Inferior parietal cortex (tissue), 1 donor: Measurements from ENCODE around the gene HSPA12A.
A peak's percentile ranks its signal among the peaks of the same experiment; 100 is the strongest.

Experiments
- DNase-seq: peaks from one replicate; pipeline ENCODE4 v3.0.0-alpha.2; 2016; ENCODE audit errors: extremely low spot score

Gene HSPA12A

DNA sequence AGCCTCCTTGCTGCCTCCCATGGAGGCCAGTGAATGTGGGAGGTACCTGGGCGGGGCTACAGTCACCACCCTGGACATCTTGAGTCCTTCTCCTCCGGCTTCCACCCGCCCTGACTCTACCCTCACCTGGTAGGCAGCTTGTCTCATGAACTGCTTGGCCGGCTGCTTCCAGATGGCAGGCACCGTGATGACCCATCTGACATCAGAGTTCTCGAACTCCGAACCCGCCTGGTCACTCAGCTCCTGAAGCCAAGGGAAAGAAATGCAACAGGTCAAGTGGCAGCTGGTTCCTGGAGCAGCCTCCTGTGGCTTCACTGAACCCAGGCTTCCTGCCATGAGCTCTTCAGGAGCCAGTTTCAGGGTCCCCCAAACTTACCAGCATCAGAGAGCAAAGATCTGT, 50.1 kb downstream of the HSPA12A start:
- no peak for DNase-seq

DNA sequence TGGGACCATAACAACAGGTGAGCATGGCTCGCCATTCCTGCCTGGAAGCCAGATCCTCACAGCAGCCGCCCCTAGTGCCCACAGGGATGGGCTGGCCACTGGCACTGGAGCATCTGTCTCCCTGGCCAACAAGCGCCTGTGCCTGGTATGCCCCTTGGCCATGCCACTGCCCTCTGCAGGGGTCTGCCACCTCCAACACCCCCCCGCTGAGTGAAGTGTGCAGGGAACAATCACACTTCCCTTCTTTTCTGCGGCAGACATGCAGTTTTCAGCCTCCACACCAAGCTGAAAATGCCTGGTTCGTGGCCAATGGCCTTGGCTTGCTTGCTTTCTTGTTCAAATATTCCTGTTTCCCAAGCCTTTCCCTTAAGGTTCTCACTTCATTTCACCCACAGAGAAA, 50.7 kb downstream of the HSPA12A start:
- no peak for DNase-seq

DNA sequence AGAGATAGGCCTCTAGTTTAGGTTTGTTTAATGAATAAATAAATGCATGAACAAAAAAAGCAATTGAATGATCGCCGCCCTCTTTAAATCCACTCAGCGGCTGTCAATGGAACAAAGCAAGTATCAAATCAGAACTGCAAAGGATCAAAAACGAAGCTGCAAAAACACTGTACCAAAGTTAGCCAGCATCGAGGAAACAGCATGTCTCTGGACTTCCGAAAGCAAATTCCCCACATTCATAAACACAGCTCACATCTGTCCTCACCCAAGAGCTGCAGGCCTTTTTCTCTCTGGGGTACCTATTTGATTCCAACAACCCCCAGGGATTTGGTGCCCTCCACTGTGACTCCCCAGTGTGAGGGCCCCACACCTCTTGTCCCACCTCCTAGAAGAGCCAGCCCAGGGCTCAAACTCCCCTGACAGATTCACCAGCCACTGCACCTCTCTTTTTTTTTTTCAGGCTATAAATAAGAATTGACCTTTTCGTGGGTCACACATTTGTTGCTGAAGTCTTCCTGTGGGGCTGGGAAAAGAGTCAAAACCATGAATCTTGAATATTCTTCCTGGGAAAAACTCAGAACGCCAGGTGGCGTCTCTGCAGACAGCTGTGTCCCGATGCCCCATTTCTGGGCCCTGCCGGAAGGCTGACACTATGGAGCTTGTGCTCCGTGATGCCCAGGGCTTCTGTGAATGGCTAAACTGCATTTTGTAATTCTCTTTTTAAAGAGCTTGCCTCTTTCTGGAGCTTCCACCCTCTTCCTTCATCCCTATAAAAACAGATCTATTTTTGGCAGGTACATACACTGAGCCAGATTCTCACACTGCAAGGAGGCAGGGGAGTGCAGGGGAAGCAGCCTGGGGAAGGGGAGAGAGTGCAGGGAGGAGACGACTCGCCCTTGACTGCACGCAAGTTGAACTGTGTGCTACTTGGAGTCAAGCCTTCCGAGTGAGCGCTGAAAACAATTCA, 51.7 kb downstream of the HSPA12A start:
- DNase-seq: peak; percentile 74

DNA sequence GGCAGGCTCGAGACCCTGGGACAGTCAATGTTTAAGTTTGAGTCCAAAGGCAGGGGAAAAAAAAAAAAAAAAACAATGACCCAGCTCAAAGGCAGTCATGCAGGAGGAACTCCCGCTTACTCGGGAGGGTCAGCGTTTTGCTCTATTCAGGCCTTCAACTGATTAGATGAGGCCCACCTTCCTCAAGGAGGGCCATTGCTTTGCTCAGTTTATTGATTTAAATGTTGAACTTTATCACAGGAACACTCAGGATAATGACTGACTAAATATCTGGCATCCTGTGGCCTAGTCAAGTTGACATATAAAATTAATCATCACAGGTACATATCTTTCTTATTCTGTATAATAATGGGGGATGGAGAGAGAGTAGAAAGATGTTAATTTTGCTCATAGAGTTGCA, 52.6 kb downstream of the HSPA12A start:
- no peak for DNase-seq

DNA sequence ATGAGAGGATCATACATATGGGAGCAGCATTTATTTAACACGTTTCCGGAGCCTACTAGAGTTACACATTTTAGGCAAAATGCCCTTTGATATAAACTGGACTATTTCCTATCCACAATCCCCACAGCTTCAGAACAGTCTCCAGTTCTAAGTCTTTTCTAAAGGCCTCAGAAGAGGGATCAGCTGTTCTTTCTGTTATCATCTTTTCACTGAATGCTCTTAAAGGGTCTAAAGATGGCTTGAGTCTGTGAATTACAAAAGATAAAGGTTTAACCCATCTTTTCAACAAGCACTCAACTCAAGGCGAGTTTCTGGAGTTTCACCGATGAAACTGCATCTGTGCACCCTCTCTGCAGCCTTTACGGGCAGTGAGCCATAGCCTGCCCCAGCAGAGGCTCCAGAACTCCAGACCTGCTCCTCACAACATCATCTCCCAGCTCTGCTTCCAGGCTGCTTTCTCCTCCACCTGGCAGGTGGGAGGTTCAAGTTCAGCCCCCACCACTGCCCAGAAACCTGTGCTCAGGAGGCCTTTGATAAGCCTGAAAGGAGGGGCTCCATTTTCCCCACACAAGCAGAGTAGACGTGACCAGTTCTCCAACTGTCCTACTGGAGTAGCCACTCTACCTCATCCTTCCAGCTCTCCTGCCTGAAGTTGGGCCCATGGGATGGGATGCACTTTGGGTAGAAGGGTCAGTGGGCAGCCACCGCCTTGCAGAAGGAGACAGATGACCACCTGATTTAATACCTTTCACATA, 53.4 kb downstream of the HSPA12A start:
- peak; percentile 40 for DNase-seq

DNA sequence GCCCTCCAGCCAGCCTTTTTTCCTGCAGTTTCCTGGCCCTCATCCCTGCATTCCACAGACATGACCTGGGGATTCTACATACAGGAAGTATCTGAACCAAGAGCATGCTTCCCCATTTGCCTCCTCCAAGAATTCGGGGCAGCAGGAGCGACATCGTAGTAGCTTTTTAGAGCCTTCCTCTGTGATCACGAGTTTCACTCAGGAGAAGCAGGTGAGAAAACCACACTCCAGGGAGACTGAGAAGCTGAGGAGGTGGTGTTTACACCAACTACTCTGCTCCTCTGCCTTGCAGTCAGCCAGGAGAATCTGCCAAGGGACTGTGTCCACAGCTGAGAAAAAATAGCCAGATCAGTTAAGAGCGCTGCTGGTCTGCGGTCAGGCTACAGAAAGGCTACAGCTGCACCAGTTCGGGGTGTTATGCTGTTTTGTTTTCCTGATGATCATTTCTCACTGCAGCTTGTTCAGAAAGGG, 54.1 kb downstream of the HSPA12A start:
- DNase-seq: peak; percentile 56

DNA sequence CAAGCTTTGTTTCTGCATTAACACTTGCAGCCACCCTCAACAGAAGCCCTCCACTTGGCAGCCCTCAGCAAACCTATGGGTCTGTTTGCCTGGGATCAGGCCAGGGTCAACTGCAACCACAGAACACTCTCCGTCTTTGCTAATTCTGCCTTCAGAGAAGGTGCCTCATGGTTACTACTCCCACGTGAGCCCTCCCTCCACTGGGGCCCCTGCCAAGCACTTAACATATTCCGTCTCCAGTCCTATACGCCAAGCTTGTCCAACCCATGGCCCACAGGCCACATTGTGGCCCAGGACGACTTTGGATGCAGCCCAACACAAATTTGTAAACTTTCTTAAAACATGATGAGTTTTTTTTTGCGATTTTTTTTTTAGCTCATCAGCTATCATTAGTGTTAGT, 54.7 kb downstream of the HSPA12A start:
- no peak for DNase-seq

DNA sequence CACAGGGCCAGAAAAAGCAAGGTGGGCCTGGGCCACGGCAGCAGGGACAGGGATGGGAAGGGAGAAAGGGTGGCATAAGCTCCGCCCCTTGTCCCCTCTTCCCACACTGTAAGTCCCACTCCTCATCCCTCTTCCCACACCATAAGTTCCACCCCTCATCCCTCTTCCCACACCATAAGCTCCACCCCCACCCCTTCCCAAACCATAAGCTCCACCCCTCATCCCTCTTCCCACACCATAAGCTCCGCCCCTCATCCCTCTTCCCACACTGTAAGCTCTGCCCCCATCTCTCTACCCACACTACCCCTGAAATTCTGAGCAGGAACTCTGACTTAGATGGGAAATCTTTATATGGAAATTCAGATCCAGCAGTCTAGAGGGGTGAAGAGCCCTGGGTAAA, 55.7 kb downstream of the HSPA12A start:
- no peak for DNase-seq

DNA sequence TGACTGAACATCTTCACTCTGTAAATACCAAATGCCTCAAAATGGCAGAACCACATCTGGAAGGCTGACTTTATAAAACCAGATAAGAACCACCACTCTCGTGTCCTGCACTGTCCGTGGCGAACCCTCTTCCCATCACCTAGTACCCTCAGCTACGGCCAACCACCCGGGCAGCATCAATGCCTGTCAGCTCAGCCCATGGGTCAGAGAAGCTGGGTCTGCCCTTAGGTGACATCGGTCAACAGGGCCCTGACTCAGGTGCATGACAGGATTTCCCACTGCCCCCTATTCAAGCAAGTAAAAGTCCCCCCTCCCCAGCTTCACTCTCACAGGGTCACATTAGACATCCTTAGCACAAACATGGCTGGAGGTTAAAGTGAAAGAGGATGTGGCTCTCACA, 56.6 kb downstream of the HSPA12A start:
- DNase-seq: no peak

DNA sequence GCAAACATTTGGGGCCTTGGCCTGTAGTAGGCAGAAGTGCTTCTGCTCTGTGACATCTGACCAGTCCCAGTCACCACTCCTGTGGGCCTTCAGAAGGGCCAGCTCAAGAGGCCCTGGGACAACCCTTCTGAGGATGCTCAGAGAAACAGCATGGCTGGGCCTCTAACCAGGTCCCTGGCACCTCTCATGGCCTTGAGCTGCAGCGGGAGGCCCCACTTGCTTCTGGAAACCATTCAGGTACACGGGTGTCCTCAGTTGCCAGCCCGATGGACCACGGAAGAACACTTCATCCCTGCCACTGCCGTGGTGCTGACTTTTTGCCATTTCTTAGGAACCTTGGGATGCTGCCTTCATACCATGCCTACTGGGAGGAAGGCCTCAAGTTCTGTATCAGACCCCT, 57.6 kb downstream of the HSPA12A start:
- no peak for DNase-seq

DNA sequence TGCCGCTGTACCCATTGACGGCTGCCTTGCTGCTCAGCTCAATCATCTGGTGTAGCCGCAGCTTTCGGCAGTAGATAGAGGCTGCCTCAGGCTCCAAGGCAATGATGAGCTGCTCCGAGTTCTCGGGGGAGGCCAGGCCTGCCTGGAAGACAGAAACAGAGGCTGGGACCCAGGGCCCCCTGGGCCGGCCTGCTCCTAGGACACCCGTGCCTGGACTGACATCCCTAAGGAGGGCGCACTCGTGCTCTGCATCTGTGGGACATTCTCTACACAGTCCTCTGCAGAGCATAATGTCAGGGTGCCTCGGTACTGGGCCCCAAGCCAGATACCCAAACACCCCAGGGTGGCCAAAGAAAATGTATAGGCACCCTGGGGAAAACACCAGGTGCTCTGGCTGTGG, 58.5 kb downstream of the HSPA12A start:
- no peak for DNase-seq

DNA sequence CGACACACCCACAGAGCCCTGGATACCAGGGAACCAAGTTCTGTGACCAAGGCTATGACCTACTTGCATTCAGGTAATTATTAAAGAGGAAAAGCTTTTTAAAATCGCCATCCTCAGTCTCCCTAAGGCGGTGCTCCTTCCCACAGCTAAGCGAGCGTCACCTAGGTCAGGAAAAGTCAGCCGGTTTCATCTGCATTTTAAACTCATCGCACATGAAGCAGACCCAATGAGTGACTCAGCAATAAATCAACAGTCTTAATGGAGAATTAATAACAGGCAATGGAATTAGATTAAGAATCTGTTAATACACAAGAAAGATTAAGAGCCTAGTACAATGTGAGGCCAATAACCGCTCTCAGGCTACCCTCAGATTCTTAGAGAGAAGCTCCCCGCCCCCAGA, 59.2 kb downstream of the HSPA12A start:
- no peak for DNase-seq

DNA sequence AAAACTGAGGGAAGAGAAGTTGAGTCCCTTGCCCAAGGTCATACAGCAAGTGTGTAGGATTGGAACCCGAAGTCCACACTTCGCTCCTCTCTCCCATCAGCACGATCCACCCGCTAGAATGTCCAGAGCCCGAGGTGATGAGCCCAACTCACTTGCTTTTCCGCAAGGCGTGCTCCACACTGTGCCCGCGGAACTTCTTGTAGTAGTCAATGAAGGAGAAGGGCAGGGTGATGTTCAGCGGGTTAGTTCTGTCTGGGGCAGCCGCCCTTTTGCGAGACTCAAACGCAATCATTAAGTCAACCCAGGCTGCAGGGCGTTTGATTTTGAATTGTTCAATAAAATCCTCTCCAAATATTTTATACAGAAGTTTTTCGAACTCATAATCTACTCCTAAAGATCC, 63.0 kb downstream of the HSPA12A start:
- DNase-seq: no peak

DNA sequence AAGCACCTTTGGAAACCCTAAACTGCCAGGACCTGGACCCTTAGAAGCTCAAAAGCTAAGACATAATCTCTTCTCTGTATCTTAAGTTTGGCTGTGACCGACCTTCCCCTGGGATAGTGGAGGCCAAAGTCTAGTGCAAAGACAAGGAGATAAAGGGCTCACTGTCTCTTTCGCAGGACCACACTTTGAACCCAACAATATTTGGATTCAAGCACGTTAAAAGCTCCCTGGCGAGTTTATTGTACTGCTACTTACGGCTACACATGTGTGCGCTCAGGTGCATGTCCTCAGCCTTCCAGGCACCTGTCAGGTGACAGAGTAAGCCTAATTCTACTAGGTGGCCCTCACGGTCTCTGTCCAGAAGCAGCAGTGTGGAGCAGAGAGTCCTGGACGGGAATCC, 65.7 kb downstream of the HSPA12A start:
- no peak for DNase-seq

DNA sequence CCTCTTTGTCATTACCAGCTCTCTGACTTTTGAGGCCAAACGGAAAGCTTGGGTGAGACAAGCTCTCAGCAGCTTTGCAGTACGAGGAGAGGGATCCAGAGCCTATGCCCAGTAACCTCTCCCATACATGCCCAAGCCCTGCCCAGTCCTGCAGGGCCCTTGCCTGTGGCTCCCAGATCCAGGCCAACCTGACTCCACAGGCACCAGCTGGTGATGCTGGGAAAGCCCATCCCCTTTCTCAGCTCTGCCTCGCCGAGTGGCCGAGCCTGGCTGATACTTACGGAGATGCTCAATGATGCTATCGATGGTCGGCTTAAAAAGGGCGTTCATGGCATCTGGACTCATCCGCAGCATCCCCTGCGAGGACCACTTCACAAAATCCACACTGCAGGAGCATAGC, 66.2 kb downstream of the HSPA12A start:
- DNase-seq: no peak

DNA sequence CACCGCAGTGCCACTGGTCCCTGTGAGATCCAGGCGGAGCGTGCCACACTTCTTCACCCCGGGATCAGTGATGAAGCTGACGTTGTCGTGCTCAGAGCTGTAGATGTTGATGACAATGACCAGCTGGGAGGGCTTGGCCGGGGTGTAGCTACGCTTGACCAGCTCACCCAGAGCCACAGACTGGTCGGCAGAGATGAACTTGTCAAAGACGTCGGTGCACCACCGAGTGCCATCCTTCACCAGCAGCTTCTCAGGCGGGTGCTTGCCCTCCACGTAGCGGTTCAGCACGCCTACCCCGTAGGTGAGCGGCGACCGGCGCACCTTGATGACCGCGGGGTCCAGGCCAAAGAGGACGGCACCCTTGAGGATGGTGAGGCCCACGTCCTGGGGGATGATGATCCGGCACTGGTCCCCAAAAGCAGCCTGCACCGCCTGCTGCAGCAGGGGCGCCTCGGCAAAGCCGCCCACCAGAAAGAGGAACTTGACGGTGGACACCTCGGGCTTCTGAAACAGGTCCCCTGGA, 67.4 kb downstream of the HSPA12A start:
- no peak for DNase-seq

DNA sequence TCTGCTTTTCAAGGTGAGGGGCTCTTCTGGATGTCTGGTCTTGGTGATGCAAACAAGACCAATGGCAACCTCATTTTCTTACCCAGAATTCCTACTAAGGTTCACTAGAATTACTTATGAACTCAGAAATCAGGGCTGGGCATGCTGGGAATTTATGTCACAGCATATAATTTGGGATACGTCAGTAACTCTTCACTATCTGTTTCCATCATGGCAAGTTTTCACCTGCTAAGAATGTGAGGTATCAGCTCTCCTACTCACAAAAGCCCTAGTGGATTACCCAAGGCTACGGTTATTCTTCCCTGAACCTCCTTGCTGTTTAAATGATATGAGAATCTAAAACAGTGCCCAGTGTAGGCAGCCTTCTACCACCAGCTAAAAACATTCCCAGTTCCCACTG, 68.5 kb downstream of the HSPA12A start:
- DNase-seq: no peak

DNA sequence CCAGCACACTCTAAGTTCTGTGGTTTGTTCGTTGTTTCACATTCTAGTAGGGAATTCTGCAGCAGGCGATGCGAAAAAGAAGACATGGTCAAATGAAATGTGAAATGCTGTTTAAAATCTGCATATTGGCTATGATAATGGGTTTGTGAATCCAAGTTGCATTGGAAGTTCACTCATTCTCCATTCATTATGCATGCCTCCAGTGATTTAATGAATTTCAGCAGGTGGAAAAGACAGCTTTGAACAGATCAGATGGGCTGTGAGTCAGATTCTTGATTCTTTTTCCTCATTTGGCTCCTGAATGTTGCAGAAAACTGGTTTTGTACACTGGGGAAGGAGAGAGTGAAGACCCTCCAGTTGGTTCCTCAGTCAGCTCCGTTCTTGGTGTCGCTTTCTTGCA, 69.5 kb downstream of the HSPA12A start:
- no peak for DNase-seq

DNA sequence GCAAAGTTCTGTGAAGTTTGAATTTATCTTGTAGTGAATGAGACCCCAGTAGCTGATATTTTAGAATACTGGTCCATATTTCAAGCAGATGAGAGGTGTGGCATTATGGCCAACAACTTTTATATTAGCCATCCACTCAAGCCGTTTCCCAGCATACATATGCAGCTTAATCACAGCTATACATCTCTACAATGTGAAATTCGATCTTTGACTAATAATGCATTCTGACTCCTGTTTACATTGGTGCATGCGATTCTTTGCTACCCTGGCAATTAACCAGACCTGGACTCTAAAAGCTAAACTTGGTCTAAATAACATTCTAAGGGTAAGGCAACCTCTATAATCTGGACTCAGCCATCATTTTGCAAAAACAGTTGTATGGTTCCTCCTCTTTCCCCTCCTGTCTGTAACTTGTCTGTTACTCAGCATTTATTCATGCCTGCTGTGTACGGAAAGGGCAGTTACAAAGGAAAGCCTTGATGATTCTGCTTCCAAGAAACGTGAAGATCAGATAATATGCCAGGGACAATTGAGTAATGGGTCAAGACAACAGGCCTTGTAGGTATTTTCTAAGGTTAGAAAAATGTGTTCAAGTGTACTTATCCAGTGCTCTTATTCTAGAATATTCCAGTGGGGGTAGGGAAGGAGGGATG, 71.0 kb downstream of the HSPA12A start:
- no peak for DNase-seq

DNA sequence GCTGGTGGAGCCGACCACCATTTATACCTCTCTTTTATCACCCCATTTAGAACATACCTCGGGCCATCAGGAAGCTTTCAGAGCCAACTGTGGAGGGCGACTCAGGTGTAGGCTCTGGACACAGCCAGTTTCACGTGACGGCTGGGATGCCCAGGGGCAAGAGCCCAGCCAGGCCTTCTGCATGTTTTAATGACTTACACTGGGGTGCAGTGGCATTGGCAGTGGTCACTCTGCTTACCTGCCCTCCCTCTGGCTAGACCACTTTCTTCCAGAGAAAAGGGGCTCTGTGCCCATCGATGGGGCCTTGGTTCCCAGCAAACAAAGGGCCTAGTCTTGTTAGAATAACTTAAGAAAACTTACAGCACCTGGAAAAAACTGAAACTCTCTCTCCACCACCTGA, 71.7 kb downstream of the HSPA12A start:
- DNase-seq: no peak

DNA sequence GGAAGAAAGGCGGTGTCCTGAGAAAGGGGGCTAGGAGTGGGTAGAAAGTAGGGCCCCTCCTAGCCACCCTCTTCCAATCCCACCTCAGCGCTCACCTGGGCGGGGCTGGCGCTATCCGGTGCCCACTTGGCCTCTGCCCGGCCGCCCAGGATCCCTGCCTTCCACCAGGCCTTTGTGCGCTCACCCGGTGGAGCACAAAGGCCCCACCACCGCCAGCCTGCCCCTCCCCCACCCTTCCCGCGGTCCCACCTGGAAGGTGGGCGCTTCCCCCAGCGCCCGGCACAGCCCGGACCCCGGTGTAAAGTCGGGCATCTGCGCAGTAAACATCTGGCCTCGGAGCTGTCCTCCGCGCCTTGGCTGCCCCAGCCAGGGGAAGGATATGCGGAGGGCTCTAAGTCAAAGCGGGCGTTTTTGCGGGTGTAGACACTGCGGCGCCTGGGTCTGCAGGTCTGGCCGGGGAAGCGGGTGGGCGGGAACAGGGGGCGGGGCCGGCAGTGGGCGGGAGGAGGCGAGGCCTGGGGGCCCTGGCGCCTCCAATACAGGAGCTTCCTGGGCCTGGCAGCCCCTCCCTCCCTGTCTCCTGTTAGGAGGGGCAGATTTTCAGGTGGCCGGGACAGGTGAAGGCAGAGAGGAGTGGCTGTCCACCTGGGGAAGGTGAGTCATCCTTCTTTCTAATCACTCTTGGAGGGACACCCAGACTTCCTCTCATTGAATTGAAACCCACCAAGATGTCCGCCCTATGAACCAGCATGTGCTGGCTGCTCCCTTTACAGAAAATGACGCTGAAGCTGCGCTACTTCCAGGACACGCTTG, 72.3 kb downstream of the HSPA12A start:
- no peak for DNase-seq
